Lower leg skin (tissue), 4 donors: ENCODE measurements around the gene MVP. TPM values are rescaled to one million over a fixed set of nuclear protein-coding genes. Genes with fewer than 3 reads are reported as not detected.

ENCODE experiments used
- DNase-seq, 2 donors: peaks; one replicate each; pipeline ENCODE4 v3.0.0-alpha.2; 2019; ENCODE audit warnings: low spot score in 2 of 2
- H3K4me3 ChIP-seq: fragments of 200-600 bp; sonication (generic); 2 replicates; pipeline ENCODE4 v1.5.1; 2017; ENCODE audit warnings: mild to moderate bottlenecking, low read depth; ENCODE audit not compliant: poor library complexity, severe bottlenecking
- CTCF ChIP-seq, 3 donors: fragments of 450-650 bp; IDR thresholded peaks; one replicate each; pipeline ENCODE4 v1.5.1; 2016; ENCODE audit warnings: antibody characterized with exemption in 3 of 3, mild to moderate bottlenecking in 3 of 3, moderate library complexity in 2 of 3
- POLR2A ChIP-seq, 2 donors: fragments of 450-650 bp; IDR thresholded peaks; one replicate each; pipeline ENCODE4 v1.6.1; 2016 to 2017; ENCODE audit warnings: antibody characterized with exemption in 2 of 2, mild to moderate bottlenecking in 1 of 2, moderate library complexity in 1 of 2
- WGBS, 2 donors: methylation state at CpG; one replicate each; pipeline ENCODE4 v1.1.5; 2018; 5-methylcytosine and 5-hydroxymethylcytosine counted together
- intact Hi-C: fragments of 100-400 bp; cut with DNase I; formaldehyde crosslinking; loops from one replicate; pipeline ENCODE4 v1.15.0; 2023; ENCODE audit warnings: low total_unique reads
- total RNA-seq, 4 donors: library from RNA; depleted of rRNA; stranded (reverse); fragments of >200 nt; gene quantifications; one replicate each; pipeline ENCODE4 v1.1.0, GENCODE V29; 2016

The MVP gene
- total RNA-seq, 4 donors from 2014 or later, result 58.2 to 94.1 (median 70.4) TPM

GRCh38 chr16:29858149-29858849, 38.0 kb downstream of the MVP start:
- WGBS, 2 donors, result 75 to 83% methylated on average over 10 of the region's 10 CpGs
- H3K4me3 ChIP-seq, result no peak overlapping the region
- no peak for TF ChIP-seq POLR2A (IDR thresholded peaks at IDR 0.05)
- no peak for TF ChIP-seq CTCF (IDR thresholded peaks at IDR 0.05)
- DNase-seq, result no peak
- intact Hi-C loops, result no loop called here

- H3K4me3 ChIP-seq, result no peak overlapping the region
- TF ChIP-seq POLR2A (IDR thresholded peaks at IDR 0.05) (no peak), CTCF (IDR thresholded peaks at IDR 0.05) (no peak)
- 93 to 95% methylated on average over 19 of the region's 19 CpGs for WGBS, 2 donors
- DNase-seq, result no peak
- intact Hi-C loops, result no loop called here
These were observed 38.7 kb downstream of the MVP start for GRCh38 chr16:29858974-29859373.

- 91 to 92% methylated on average over 9 of the region's 9 CpGs for WGBS, 2 donors
- no peak for DNase-seq
- intact Hi-C loops, result no loop called here
- TF ChIP-seq CTCF (IDR thresholded peaks at IDR 0.05), result no peak
- TF ChIP-seq POLR2A (IDR thresholded peaks at IDR 0.05), result no peak
- no peak overlapping the region for H3K4me3 ChIP-seq
These were observed 40.0 kb downstream of the MVP start for GRCh38 chr16:29860218-29860617.

GRCh38 chr16:29862383-29862883, 42.2 kb downstream of the MVP start:
- intact Hi-C loops, result no loop called here
- no peak for DNase-seq
- WGBS, 2 donors, result 1% methylated on average over 25 to 27 of the region's 27 CpGs

GRCh38 chr16:29862884-29863668, 42.8 kb downstream of the MVP start, which contains the start of gene CDIPT:
TSS of gene CDIPT (minus strand) at chr16:29863226. CDS start at chr16:29862857, 369 bp downstream.
- TF ChIP-seq POLR2A (IDR thresholded peaks at IDR 0.05) (no peak), CTCF (IDR thresholded peaks at IDR 0.05) (peak in 1 of 3 donors; percentile 95)
- 0 to 1% methylated on average over 42 to 43 of the region's 57 CpGs for WGBS, 2 donors
- intact Hi-C loops, result no loop called here
- H3K4me3 ChIP-seq, result peak within 1 kb of the TSS; percentile 48
- DNase-seq, result peak; percentile 94 to 98

More at GRCh38 chr16:29862383-29862883, 42.2 kb downstream of the MVP start:
- peak overlapping the region; percentile 48 for H3K4me3 ChIP-seq
- TF ChIP-seq CTCF (IDR thresholded peaks at IDR 0.05) (no peak), POLR2A (IDR thresholded peaks at IDR 0.05) (no peak)
